Activated T-cell treated with anti-CD3 and anti-CD28 coated beads, Interleukin-2, amount 50 U/mL, for 48 hours (primary cell): ENCODE data around the gene FOXP2.
"Not testable (repeated sequence)": the region's sequence is repeated elsewhere in the genome, so short reads cannot be mapped to it uniquely, and the experiment has no call there.

ENCODE experiments used
- DNase-seq, 2 experiments: peaks; one replicate each; pipeline ENCODE4 v3.0.0-alpha.2; 2020

The FOXP2 gene

GRCh38 chr7:114414156-114415063 is at the start of gene FOXP2:
Gene FOXP2, plus strand, starts transcription at chr7:114414815. Its CDS starts 11,697 bp downstream, at chr7:114426512.
- DNase-seq = no peak

DNA sequence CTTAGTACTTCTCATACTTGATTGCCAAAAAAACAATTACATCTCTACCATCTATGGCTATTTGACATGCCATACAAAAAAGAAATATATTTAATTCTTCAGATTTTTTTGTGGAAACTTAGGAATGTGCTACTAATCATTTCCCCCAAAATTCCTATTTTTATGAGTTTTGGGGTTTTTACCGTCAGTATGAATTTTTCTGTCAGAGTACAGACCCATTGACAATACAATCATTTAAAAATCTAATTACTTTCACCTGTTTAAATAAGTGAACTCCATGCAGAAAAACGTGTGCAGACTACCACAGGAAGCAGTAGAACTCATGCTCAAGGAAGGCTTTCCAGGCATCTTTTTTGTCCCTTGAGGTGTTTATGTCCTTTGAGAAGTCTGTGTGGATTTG is 48.8 kb upstream of the FOXP2 start:
- no peak for DNase-seq

DNA sequence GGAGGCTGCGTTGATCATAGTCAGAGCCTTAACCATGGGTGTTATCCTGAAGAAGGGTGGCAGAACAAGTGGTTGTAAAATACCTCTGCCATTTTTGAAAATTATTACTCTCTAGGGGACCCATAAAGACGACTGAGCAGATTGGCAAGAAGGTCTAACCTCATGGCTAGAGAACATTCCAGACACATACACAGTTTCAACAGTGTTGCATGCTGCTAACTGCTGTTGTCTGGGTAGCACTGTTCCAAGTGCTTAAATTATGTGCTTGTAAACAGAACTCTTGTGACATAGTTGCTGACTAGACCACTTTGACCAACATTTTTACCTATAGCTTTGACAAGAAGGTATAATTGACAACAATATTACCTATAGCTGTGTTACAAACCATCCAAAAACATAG is 46.1 kb upstream of the FOXP2 start:
- DNase-seq = no peak

- DNase-seq = no peak
Observed at GRCh38 chr7:114369294-114369693, 45.3 kb upstream of the FOXP2 start.

- DNase-seq = no peak
Observed at GRCh38 chr7:114372619-114373018, 42.0 kb upstream of the FOXP2 start.

DNA sequence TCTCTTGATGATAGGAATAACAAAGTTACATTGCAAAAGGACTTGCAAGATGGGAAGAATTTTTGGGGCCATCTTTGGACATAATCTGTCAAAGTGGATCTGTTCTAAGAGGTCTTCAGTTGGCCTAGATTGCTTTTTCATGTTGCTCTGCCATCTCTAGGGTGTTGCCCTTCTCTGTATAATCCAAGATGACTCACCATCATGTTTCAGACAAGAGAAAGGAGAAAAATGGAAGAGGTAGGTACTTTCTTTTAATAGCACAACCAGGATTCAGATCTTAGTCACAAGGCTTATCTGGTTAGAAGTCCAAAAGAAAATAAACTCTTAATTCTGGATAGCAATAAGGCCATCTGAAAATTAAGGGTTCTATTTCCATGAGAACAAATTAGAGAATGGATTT is 38.7 kb upstream of the FOXP2 start:
- DNase-seq = no peak

- not testable (repeated sequence) for DNase-seq
Observed at GRCh38 chr7:114383946-114384345, 30.7 kb upstream of the FOXP2 start.

- not testable (repeated sequence) for DNase-seq
Observed at GRCh38 chr7:114384346-114384745, 30.3 kb upstream of the FOXP2 start.

DNA sequence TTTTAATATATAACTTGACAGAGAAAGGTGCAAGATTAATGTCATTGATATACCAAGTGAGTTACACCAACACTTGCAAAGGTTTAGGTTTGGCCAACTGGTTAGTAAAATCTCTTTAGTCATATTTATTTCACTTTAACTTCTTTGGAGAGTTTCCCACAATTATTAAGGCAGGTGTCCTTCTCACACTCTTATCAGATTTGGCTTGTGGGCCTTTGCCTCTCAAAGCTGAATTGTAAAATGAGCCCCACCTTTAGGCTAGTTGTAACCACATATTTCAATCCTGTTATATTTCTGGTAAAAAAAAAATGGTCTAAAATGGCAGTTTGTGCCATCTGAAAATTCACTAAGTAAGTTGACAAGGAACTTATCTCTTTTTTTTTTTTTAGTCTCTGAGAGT is 26.6 kb upstream of the FOXP2 start:
- no peak for DNase-seq

- no peak for DNase-seq
Observed at GRCh38 chr7:114392686-114393085, 21.9 kb upstream of the FOXP2 start.

GRCh38 chr7:114402876-114403635 is 11.6 kb upstream of the FOXP2 start:
- no peak for DNase-seq

GRCh38 chr7:114405427-114405826 is 9.2 kb upstream of the FOXP2 start:
- no peak for DNase-seq

- no peak for DNase-seq
Observed at GRCh38 chr7:114409750-114410149, 4.9 kb upstream of the FOXP2 start.

- no peak for DNase-seq
Observed at GRCh38 chr7:114412548-114412947, 2.1 kb upstream of the FOXP2 start.

DNA sequence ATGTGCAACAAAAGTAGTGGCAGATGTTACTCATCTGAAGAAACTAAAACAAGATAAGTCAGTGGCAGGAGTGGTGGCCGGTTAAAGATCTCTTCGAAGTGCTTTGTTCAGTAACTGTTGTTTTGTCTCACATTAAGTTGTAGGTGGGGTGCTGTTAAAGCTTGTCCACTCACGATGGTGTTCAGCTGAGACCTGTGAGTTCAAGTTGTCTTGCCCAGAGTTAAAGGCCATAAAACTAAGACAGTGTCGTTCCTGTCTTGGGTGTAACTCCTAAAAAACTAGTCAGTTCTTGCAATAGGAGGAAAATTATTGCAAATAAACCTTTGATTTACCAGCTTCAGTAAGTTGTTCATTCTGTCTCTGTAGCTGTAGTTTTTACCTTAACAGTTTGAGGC is 857 bp upstream of the FOXP2 start:
- no peak for DNase-seq

- no peak for DNase-seq
Observed at GRCh38 chr7:114415064-114415989, 712 bp downstream of the FOXP2 start.

- DNase-seq = no peak
Observed at GRCh38 chr7:114416129-114416990, 1.7 kb downstream of the FOXP2 start.

- no peak for DNase-seq
Observed at GRCh38 chr7:114417290-114417689, 2.7 kb downstream of the FOXP2 start.

GRCh38 chr7:114418117-114418516 is 3.5 kb downstream of the FOXP2 start:
- DNase-seq = no peak

DNA sequence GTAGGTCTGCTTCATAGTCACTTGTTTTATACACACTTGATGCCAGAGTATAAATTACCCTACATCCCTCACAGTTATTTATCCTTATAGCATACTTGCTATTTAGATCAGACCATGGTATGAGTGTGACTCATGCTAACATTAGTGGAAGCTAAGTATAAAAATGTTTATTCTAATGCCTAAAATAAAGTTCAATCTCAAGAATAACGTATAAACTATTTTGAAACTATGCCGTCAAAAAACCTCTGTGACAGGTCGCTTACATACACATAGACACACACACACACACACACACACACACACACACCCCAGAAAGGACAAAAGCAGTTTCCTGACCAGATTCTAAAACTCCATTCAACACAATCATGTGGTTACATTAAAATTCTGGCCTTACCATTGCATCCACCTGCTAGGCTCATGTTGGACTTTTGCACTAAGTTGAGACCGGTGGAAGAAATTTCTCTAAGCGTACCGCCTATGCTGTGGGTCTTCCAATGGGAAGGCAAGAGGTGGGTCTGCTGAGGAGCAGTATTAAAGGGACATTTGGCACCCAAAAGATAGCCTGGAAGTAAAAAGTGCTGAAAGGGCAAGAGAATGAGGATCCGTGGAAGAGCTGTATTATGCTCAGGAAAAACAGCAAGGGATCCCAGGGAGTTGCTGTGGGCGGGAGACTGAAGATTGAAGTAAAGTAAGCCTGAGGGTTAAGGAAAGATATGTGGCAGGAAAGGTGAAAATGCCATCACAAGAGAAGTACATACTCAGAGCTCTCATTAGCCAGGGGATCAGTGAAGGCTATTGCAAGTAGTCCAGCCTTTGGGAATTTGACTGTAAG is 5.0 kb downstream of the FOXP2 start:
- no peak for DNase-seq
